Activated CD4-positive, alpha-beta T cell treated with anti-CD3 and anti-CD28 coated beads, Interleukin-2, amount 10 ng/mL, durations not matched to agents 24 days and 14 days (primary cell): ENCODE results near the gene FLACC1. TPM values are rescaled to one million over a fixed set of nuclear protein-coding genes. Genes with fewer than 3 reads are reported as not detected.

Source experiments
- DNase-seq: peaks from one replicate; pipeline ENCODE4 v3.0.0; 2022
- H3K27ac Mint-ChIP-seq: one replicate; pipeline ENCODE4 v1.8.0; 2022; ENCODE audit warnings: mild to moderate bottlenecking, mixed read lengths
- H3K27me3 Mint-ChIP-seq: one replicate; pipeline ENCODE4 v1.8.0; 2022; ENCODE audit warnings: mixed read lengths
- H3K36me3 Mint-ChIP-seq: one replicate; pipeline ENCODE4 v1.8.0; 2022; ENCODE audit warnings: low read depth, mild to moderate bottlenecking, mixed read lengths
- H3K4me1 Mint-ChIP-seq: one replicate; pipeline ENCODE4 v1.8.0; 2021; ENCODE audit warnings: mixed read lengths
- H3K4me3 Mint-ChIP-seq: one replicate; pipeline ENCODE4 v1.8.0; 2022; ENCODE audit warnings: mild to moderate bottlenecking, moderate library complexity, mixed read lengths
- H3K9me3 Mint-ChIP-seq: one replicate; pipeline ENCODE4 v1.8.0; 2021; ENCODE audit warnings: mixed read lengths
- intact Hi-C: fragments of 100-400 bp; cut with micrococcal nuclease; formaldehyde crosslinking; loops from one replicate; pipeline ENCODE4 v1.15.1; 2023
- total RNA-seq: library from RNA; stranded (reverse); gene quantifications from 2 replicates; pipeline ENCODE4 v1.2.3, GENCODE V29; 2022

Gene FLACC1
- total RNA-seq, 1 donor from 2014 or later, result 1.1 TPM

DNA sequence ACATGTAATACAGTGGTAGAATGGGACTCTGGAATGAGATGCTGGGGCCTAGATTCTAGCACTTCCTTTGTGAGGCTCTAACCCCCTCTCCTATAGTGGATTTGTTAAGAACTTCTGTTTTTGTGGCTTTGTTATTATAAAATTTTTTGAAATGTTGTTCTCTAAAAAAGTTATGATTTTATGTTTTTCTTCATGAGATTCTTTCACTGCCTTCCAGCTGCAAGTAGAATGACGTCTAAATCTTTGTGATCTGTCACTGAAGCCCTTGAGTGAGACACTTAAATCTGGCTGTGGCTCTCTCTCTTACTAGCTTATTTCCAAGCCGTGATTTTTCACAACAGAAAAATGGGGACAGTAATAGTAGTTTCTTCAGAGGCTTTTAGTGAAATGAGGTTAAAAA is 95.2 kb downstream of the FLACC1 start:
- Mint-ChIP-seq H3K4me1 (peaks cover 75% of the 10 kb centered on the region), H3K9me3 (no peaks in the 10 kb centered on the region), H3K27ac (peak overlapping the region; percentile 99), H3K4me3 (peak overlapping the region; percentile 97), H3K36me3 (peaks cover 38% of the 10 kb centered on the region), H3K27me3 (no peaks in the 10 kb centered on the region)
- intact Hi-C loops, result loop anchor here (1.0 to 10.0 kb wide), 6 partner anchors 78 to 1373 kb away; partner anchors contain the start of genes ALS2, FAM117B, STRADB and TRAK2
- DNase-seq, result no peak

DNA sequence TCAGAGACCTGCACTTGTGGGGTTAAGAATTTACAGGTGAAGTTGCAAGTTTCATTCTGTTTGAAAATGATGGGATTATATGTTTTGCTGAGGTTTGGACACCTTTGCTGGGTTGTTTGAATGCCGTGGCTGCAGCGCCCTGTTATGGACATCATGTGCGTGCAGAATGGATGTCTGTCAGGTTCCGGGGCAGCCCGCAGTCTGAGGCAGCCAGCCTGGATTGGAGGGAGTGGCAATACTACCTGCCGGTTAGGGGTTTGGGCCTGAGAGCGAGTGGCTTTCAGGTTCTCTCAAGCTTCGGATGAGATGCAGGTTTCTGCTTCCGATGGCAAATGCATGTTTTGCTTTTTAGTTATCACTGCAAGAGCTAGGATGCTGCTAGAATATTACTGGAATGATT is 95.7 kb downstream of the FLACC1 start:
- Mint-ChIP-seq H3K9me3 (no peaks in the 10 kb centered on the region), H3K4me3 (peak overlapping the region; percentile 97), H3K4me1 (peaks cover 75% of the 10 kb centered on the region), H3K27ac (peak overlapping the region; percentile 99), H3K27me3 (no peaks in the 10 kb centered on the region), H3K36me3 (peaks cover 35% of the 10 kb centered on the region)
- DNase-seq, result peak; percentile 91
- intact Hi-C loops, result loop anchor here (5.0 to 10.0 kb wide), 2 partner anchors 171 to 1373 kb away; partner anchors contain the start of gene FAM117B

DNA sequence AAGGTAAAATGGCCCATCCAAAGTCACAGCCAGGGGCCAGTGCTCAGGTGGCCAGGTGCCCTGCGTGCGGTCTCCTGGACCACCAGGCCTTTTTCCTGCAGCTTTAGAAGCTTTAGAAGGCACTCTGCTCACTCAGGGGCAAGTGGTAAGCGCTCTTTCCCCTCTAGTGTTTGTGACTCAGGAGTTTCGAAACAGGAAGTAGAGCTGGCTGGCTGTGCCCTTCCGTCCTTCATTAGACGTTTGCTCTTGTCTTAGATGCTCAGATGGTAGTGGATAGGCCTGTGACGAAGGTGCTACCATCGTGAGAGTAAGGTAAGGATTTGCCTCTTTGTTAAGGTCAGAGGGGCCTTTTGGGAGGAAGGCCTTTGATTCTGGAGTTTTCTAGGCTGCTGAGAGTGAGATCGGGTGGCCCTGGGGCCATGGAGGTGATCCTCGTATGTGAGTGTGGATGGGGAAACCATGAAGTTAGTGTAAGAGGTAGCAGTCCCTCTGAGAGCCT is 96.8 kb downstream of the FLACC1 start, which contains the start of gene CASP8:
CASP8 (plus strand) TSS at position 235 of the 499 bp plus-strand sequence. CDS start 5,951 bp downstream, outside the sequence.
- H3K27me3 Mint-ChIP-seq, result no peaks in the 10 kb centered on the region
- peak; percentile 92 for DNase-seq
- H3K4me1 Mint-ChIP-seq, result peaks cover 74% of the 10 kb centered on the region
- peaks cover 26% of the 10 kb centered on the region for H3K36me3 Mint-ChIP-seq
- peak within 1 kb of the TSS; percentile 99 for H3K27ac Mint-ChIP-seq
- intact Hi-C loops, result loop anchor here (1.0 to 10.0 kb wide), 3 partner anchors 8 to 1374 kb away; partner anchors contain the start of gene FAM117B
- H3K4me3 Mint-ChIP-seq, result peak within 1 kb of the TSS; percentile 100
- no peaks in the 10 kb centered on the region for H3K9me3 Mint-ChIP-seq

DNA sequence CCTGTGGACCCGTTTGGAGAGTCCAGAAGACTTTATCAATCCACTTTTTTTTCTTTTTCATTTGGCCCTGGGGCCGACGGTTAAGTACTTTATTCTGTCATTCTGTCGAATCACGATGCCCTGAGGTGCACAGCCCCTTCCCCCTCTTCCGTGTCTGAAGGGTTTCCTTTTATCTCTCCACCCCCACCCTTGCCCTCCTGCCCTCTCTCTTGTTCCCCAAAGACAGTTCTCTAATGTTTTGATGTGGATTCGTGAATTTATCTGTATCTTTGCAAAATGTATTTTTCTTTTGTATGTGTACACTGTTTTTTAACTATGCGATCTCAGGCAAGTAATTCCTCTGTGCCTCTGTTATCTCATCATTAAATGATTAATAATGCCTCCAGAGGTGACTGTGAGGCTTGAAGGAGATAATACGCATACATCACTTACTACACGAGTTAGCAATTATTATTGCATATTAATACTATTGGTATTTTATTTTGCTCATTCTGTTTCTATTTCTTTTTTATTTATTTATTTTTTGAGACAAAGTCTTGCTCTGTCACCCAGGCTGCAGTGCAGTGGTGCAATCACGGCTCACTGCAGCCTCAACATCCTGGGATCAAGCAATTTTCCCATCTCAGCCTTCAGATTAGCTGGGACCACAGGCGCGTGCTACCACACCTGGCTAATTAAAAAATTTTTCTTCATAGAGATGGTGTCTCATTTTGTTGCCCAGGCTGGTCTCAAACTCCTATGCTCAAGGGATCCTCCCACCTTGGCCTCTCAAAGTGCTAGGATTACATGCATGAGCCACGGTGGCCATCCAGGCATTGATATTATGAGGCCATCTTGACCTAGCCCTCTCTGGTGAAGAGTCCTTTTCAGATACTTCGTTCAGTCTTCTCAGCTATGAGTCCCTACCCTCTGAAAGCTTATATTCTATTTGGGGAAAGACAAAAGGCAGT is 98.2 kb downstream of the FLACC1 start:
- DNase-seq, result no peak
- no peaks in the 10 kb centered on the region for H3K9me3 Mint-ChIP-seq
- intact Hi-C loops, result loop anchor here (1.0 to 5.0 kb wide), 9 partner anchors 23 to 1008 kb away; partner anchors contain the start of genes BZW1, FZD7, NIF3L1 and NOP58
- H3K27ac Mint-ChIP-seq, result peak overlapping the region; percentile 98
- peak overlapping the region; percentile 100 for H3K4me3 Mint-ChIP-seq
- no peaks in the 10 kb centered on the region for H3K27me3 Mint-ChIP-seq
- H3K4me1 Mint-ChIP-seq, result peaks cover 76% of the 10 kb centered on the region
- peaks cover 32% of the 10 kb centered on the region for H3K36me3 Mint-ChIP-seq

DNA sequence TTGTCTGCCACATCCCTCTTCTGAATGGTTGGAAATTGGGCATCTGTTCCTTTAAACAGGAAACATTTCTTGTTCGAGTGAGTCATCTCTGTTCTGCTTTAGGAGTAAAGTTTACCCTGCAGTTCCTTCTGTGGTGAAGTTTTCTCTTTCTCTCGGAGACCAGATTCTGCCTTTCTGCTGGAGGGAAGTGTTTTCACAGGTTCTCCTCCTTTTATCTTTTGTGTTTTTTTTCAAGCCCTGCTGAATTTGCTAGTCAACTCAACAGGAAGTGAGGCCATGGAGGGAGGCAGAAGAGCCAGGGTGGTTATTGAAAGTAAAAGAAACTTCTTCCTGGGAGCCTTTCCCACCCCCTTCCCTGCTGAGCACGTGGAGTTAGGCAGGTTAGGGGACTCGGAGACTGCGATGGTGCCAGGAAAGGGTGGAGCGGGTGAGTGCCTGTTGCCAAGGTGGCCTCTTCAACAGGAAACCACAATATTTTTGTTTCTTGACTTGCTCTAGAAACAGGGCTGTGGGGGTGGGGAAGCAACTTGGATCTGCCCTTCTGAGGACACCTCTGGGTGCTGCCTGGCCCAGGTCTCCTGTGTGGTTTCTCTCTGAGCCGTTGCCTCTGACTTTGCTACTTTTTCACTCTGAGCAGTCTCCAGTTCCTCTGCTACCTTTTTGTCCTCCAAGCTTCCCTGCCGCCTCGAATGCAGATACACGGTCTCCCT is 99.0 kb downstream of the FLACC1 start:
- peaks cover 71% of the 10 kb centered on the region for H3K4me1 Mint-ChIP-seq
- intact Hi-C loops, result loop anchor here (1.0 to 5.0 kb wide), 9 partner anchors 22 to 1009 kb away; partner anchors contain the start of genes BZW1, FZD7, NIF3L1 and NOP58
- no peaks in the 10 kb centered on the region for H3K27me3 Mint-ChIP-seq

DNA sequence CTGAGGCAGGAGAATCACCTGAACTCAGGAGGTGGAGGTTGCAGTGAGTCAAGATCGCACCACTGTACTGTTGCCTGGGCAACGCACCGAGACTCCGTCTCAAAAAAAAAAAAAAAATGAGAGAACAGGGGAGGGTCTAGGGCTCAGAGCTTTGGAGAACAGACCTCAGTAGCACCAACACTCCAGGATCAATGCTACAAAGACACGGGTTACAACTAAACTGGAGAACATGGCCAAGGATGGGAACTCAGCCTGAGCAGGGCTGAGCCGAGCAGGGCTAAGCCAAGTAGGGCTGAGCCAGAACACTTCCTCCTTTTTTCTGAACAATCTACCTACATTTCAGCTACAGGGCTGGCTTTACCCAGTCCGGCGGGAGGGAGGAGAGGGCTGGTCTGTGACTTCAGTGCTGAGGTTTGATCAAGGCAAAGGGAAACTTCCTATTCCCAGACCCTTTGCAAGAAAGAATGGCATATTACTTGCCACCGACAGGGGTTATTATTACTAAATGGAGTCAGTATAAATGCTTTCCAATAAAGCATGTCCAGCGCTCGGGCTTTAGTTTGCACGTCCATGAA is 99.7 kb downstream of the FLACC1 start:
- Mint-ChIP-seq H3K36me3 (peaks cover 33% of the 10 kb centered on the region), H3K4me3 (peak overlapping the region; percentile 100), H3K27ac (peak overlapping the region; percentile 98), H3K27me3 (no peaks in the 10 kb centered on the region), H3K4me1 (peaks cover 73% of the 10 kb centered on the region), H3K9me3 (no peaks in the 10 kb centered on the region)
- DNase-seq, result peak; percentile 88
- intact Hi-C loops, result loop anchor here (5.0 kb wide), 3 partner anchors 385 to 1010 kb away; partner anchors contain the start of genes FZD7, NOP58 and TMEM237

More for the DNA sequence above, 99.0 kb downstream of the FLACC1 start:
- peak overlapping the region; percentile 98 for H3K27ac Mint-ChIP-seq
- peak; percentile 98 for DNase-seq
- peak overlapping the region; percentile 100 for H3K4me3 Mint-ChIP-seq
- peaks cover 34% of the 10 kb centered on the region for H3K36me3 Mint-ChIP-seq
- H3K9me3 Mint-ChIP-seq, result no peaks in the 10 kb centered on the region

DNA sequence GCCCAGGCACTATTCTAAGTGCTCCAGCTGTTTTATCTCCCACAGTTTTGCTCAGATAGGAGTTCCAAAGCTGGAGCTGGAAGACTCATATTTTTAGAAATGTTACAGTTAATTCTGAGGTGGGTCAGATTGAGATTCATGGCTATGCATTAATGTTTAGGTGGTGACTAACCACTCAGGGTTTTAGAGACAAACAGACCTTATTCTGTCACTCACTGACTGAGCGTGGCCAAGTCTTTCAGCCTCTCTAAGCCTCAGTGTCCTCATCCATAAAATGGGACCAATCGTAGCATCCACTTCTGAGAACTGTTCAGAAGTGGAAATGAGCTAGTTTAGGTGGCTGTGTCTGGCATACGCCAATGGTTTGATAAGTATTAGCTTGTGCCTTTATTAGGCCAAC is 101.1 kb downstream of the FLACC1 start:
- intact Hi-C loops, result loop anchor here (5.0 kb wide), 3 partner anchors 386 to 1011 kb away; partner anchors contain the start of genes FZD7, NOP58 and TMEM237
- H3K36me3 Mint-ChIP-seq, result peaks cover 31% of the 10 kb centered on the region
- peak; percentile 65 for DNase-seq

DNA sequence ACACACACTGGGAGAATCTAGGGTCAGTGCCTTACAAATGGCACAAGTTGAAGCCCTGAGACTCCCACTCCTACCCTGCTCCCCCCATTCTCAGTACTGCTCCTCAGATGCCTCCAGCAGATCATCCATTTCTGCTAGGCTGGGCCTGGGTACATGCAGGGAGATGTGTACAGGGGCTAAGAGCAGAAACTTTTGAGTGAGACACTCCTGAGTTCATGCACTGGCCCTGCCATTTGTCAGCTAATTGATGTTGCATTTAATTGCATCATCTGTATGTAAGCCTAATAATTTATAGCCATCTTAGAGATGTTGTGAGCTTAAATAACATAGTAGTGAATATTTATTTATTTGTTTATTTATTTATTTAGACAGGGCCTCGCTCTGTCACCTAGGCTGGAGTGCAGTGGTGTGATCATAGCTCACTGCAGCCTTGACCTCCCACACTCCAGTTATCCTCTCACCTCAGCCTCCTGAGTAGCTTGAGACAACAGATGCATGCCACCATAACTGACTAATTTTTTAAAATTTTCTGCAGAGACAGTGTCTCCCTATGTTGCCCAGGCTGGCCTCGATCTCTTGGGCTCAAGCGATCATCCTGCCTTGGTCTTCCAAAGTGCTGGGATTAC is 101.6 kb downstream of the FLACC1 start:
- Mint-ChIP-seq H3K27ac (peak overlapping the region; percentile 98), H3K9me3 (peaks cover 3% of the 10 kb centered on the region), H3K36me3 (peaks cover 33% of the 10 kb centered on the region), H3K27me3 (no peaks in the 10 kb centered on the region), H3K4me3 (no peak overlapping the region), H3K4me1 (peaks cover 77% of the 10 kb centered on the region)
- intact Hi-C loops, result loop anchor here (5.0 kb wide), 3 partner anchors 387 to 1012 kb away; partner anchors contain the start of genes FZD7, NOP58 and TMEM237
- DNase-seq, result no peak

More for the DNA sequence above, 101.1 kb downstream of the FLACC1 start:
- Mint-ChIP-seq H3K9me3 (peaks cover 3% of the 10 kb centered on the region), H3K4me3 (peak overlapping the region; percentile 100), H3K4me1 (peaks cover 75% of the 10 kb centered on the region), H3K27me3 (no peaks in the 10 kb centered on the region), H3K27ac (peak overlapping the region; percentile 98)

DNA sequence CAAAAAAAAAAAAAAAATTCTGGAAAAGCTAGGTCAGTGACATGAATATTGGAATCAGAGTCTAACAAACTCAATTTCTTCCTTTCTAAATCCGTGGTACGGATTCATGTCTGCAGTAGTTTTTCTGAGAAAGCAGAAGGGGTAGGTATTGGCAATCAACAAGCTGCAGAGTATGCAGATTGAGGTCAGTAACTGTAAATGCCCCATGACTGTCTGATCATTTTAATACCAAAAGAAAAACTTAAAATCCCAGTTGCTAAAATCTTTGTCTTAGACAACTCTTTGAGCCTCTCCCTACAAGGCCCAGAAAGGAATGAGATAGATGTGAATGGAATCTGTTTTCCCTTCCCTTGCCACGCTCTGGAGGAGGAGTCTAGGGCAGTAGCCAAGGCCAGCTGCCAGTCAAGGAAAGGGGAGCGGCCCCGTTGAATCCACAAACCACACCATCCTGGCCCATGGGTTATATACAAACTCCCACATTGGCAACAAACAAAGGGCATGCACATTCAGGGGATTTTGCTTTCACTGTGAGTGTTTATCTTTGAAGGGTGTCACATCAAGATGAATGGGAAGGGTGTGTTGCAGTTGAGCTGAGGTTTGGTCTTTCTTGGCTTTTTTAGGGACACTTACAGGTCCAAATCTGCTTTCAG is 102.9 kb downstream of the FLACC1 start:
- Mint-ChIP-seq H3K4me1 (peaks cover 76% of the 10 kb centered on the region), H3K36me3 (peaks cover 43% of the 10 kb centered on the region), H3K27ac (peak overlapping the region; percentile 88), H3K9me3 (peaks cover 8% of the 10 kb centered on the region), H3K4me3 (peak overlapping the region; percentile 50), H3K27me3 (no peaks in the 10 kb centered on the region)
- intact Hi-C loops, result no loop called here
- peak; percentile 85 for DNase-seq

DNA sequence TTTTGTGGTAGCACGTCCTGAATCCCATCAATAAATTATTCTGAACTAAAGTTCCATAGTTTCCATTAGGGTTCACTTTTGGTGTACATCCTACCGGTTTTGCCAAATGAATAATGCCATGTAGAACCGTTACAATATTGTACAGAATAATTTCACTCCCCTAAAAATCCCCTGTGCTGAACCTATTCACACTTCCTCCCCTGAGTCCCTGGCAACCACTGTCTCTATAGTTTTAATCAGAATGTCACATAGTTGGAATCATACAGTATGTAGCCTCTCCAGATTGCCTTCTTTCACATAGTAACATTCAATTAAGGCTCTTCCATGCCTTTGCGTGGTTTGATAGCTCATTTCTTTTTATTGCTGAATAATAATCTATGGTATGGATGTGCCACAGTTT is 106.4 kb downstream of the FLACC1 start:
- no peak for DNase-seq
- Mint-ChIP-seq H3K9me3 (peaks cover 8% of the 10 kb centered on the region), H3K27ac (peak overlapping the region; percentile 16), H3K27me3 (no peaks in the 10 kb centered on the region), H3K36me3 (peaks cover 52% of the 10 kb centered on the region), H3K4me3 (no peak overlapping the region), H3K4me1 (peaks cover 58% of the 10 kb centered on the region)
- intact Hi-C loops, result no loop called here

DNA sequence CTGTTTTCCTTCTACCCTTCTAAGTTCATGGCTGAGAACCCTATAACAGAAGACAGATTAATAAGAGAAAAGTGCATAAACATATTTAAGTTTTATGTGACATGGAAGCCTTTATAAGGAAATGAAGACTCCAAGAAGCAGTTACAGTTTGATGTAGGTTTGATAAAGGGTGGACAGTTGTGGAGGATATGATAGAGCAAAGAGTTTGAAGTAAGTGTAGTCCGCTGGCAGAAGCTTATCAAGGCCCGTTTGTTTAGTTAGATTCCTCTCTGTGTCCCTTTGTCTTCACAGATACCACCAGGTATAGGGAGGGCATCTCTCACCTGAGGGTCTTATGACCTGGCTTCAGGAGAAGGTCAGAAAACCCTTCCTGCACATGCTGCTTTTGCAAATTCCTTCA is 107.3 kb downstream of the FLACC1 start:
- peaks cover 54% of the 10 kb centered on the region for H3K36me3 Mint-ChIP-seq
- H3K27me3 Mint-ChIP-seq, result no peaks in the 10 kb centered on the region
- intact Hi-C loops, result no loop called here
- peaks cover 53% of the 10 kb centered on the region for H3K4me1 Mint-ChIP-seq
- no peak overlapping the region for H3K4me3 Mint-ChIP-seq
- peaks cover 8% of the 10 kb centered on the region for H3K9me3 Mint-ChIP-seq
- no peak overlapping the region for H3K27ac Mint-ChIP-seq
- DNase-seq, result no peak

DNA sequence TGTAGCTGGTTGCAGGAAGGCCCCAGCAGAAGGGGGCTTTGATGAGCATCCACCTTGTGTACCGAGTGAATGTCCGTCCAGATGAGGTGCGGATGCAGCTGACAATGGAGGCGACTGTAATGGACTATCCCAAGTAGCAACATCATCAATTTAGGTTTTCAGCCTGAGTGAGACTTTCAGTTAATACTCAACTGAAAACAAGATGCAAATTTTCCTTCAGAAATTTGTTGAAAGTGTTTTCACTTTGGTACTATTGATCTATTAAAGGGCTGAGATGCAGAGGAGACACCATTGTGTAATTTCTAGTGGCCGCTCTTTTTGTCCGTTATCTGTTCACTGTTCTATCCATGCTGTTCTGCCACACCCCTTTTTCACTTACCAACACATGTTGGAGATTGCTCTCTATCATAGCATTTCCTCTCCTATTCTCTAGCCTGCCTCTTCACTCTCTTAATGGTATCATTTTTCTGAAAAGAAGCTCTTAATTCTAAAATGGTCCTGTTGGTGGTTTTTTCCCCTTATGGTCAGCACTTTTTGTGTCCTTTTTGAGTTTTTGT is 108.8 kb downstream of the FLACC1 start:
- no peak for DNase-seq
- H3K9me3 Mint-ChIP-seq, result peaks cover 8% of the 10 kb centered on the region
- H3K4me3 Mint-ChIP-seq, result no peak overlapping the region
- no peak overlapping the region for H3K27ac Mint-ChIP-seq
- H3K36me3 Mint-ChIP-seq, result peaks cover 50% of the 10 kb centered on the region
- intact Hi-C loops, result no loop called here
- H3K4me1 Mint-ChIP-seq, result peaks cover 47% of the 10 kb centered on the region
- H3K27me3 Mint-ChIP-seq, result no peaks in the 10 kb centered on the region
